ENCODE measurements around the gene IQCH. TPM values are rescaled to one million over a fixed set of nuclear protein-coding genes. Genes with fewer than 3 reads are reported as not detected.

The IQCH gene
- total and polyA plus RNA-seq, 9 of the 15 experiments (the other 6 are each of a cell fraction or from before 2014, with no cell fraction given), result 1.8 to 3.9 (median 2.7) TPM

GRCh38 chr15:67254238-67255175 lies at the start of gene IQCH, which contains the start of gene AAGAB (continued):
- TF ChIP-seq POLR3A (IDR thresholded peaks at IDR 0.05; ENCODE audit: borderline replicate concordance, extremely low read depth, insufficient read depth, insufficient read length) (no peak), RAD51 (IDR thresholded peaks at IDR 0.05; ENCODE audit: borderline replicate concordance, low read depth) (no peak), XRCC5 (IDR thresholded peaks at IDR 0.05; ENCODE audit: low read depth, low read length) (no peak; the same call in 1 of the 2 replicates), ZBTB17 (CRISPR knock-in tag; IDR thresholded peaks at IDR 0.05) (peak; percentile 66), TFAM (CRISPR knock-in tag; conservative IDR thresholded peaks at IDR 0.05) (no peak), ARID3A (IDR thresholded peaks at IDR 0.05; ENCODE audit: borderline replicate concordance, low read depth, low read length) (peak; percentile 49; the same call in 1 of the 2 replicates), STAG1 (CRISPR knock-in tag; IDR thresholded peaks at IDR 0.05; ENCODE audit: borderline replicate concordance) (no peak; the same call in 1 of the 2 replicates), CREB5 (CRISPR knock-in tag; IDR thresholded peaks at IDR 0.05) (no peak), IRF2 (CRISPR knock-in tag; IDR thresholded peaks at IDR 0.05) (no peak), ZSCAN29 (IDR thresholded peaks at IDR 0.05) (no peak), TOE1 (IDR thresholded peaks at IDR 0.05; ENCODE audit: borderline replicate concordance) (peak; percentile 97), TOE1 (CRISPR knock-in tag; IDR thresholded peaks at IDR 0.05; ENCODE audit: borderline replicate concordance, low read depth) (peak; percentile 70; the same call in 1 of the 2 replicates), ZNF717 (CRISPR knock-in tag; IDR thresholded peaks at IDR 0.05) (no peak), EP400 (IDR thresholded peaks at IDR 0.05) (peak; percentile 90), ZNF143 (CRISPR knock-in tag; IDR thresholded peaks at IDR 0.05) (peak; percentile 25; the same call in 1 of the 2 replicates), RFX1 (IDR thresholded peaks at IDR 0.05) (peak; percentile 99), ZNF639 (CRISPR knock-in tag; conservative IDR thresholded peaks at IDR 0.05 in 1 of 2, IDR thresholded peaks at IDR 0.05 in 1 of 2) (peak in 1 of 2 experiments; percentile 78; a peak in 2 of 4 replicates)

Measured in K562 (cell line).